Osteocyte (in vitro differentiated cells): Measurements from ENCODE around the gene LPIN1. TPM values are rescaled to one million over a fixed set of nuclear protein-coding genes. Genes with fewer than 3 reads are reported as not detected.

Experiments
- DNase-seq: peaks from one replicate; pipeline ENCODE4 v3.0.0; 2021; ENCODE audit warnings: mixed read lengths; ENCODE audit not compliant: unreplicated experiment; ENCODE audit errors: extremely low spot score
- H3K27ac Mint-ChIP-seq: one replicate; pipeline ENCODE4 v1.8.0; 2021; ENCODE audit warnings: mild to moderate bottlenecking, mixed read lengths; ENCODE audit not compliant: unreplicated experiment
- H3K27me3 Mint-ChIP-seq: one replicate; pipeline ENCODE4 v1.8.0; 2021; ENCODE audit warnings: mixed read lengths; ENCODE audit not compliant: unreplicated experiment
- H3K36me3 Mint-ChIP-seq: one replicate; pipeline ENCODE4 v1.8.0; 2021; ENCODE audit warnings: mixed read lengths; ENCODE audit not compliant: unreplicated experiment
- H3K4me1 Mint-ChIP-seq: one replicate; pipeline ENCODE4 v1.8.0; 2021; ENCODE audit warnings: mixed read lengths; ENCODE audit not compliant: unreplicated experiment
- H3K4me3 Mint-ChIP-seq: one replicate; pipeline ENCODE4 v1.8.0; 2021; ENCODE audit warnings: mild to moderate bottlenecking, moderate library complexity, mixed read lengths; ENCODE audit not compliant: unreplicated experiment
- H3K9me3 Mint-ChIP-seq: one replicate; pipeline ENCODE4 v1.8.0; 2021; ENCODE audit warnings: mixed read lengths; ENCODE audit not compliant: unreplicated experiment
- CTCF ChIP-seq: fragments of 200-600 bp; sonication (generic); IDR thresholded peaks from 2 replicates; pipeline ENCODE4 v1.5.0; 2021; ENCODE audit warnings: antibody characterized with exemption, mild to moderate bottlenecking, moderate library complexity
- total RNA-seq: library from RNA; stranded (reverse); gene quantifications from 2 replicates; pipeline ENCODE4 v1.2.1, GENCODE V29; 2021

LPIN1 gene
- total RNA-seq, 1 donor from 2014 or later = 26.7 TPM

- Mint-ChIP-seq H3K4me3 (no peak overlapping the region), H3K4me1 (peaks cover 8% of the 10 kb centered on the region), H3K36me3 (no peaks in the 10 kb centered on the region), H3K27ac (no peak overlapping the region), H3K27me3 (peaks cover 80% of the 10 kb centered on the region), H3K9me3 (no peaks in the 10 kb centered on the region)
- no peak for DNase-seq
- no peak for TF ChIP-seq CTCF
Observed at GRCh38 chr2:11720752-11721151, 25.7 kb upstream of the LPIN1 start.

GRCh38 chr2:11722292-11723060 lies 24.0 kb upstream of the LPIN1 start:
- TF ChIP-seq CTCF = no peak
- H3K4me1 Mint-ChIP-seq = peaks cover 2% of the 10 kb centered on the region
- no peak for DNase-seq
- no peak overlapping the region for H3K4me3 Mint-ChIP-seq
- no peaks in the 10 kb centered on the region for H3K36me3 Mint-ChIP-seq
- no peak overlapping the region for H3K27ac Mint-ChIP-seq
- no peaks in the 10 kb centered on the region for H3K9me3 Mint-ChIP-seq
- peaks cover 85% of the 10 kb centered on the region for H3K27me3 Mint-ChIP-seq

GRCh38 chr2:11723061-11723371 lies 23.4 kb upstream of the LPIN1 start:
- no peak for TF ChIP-seq CTCF
- peaks cover 85% of the 10 kb centered on the region for H3K27me3 Mint-ChIP-seq
- H3K9me3 Mint-ChIP-seq = no peaks in the 10 kb centered on the region

GRCh38 chr2:11724151-11724550 lies 22.3 kb upstream of the LPIN1 start:
- H3K36me3 Mint-ChIP-seq = no peaks in the 10 kb centered on the region
- H3K27ac Mint-ChIP-seq = no peak overlapping the region
- peaks cover 80% of the 10 kb centered on the region for H3K27me3 Mint-ChIP-seq
- TF ChIP-seq CTCF = no peak
- H3K9me3 Mint-ChIP-seq = no peaks in the 10 kb centered on the region
- DNase-seq = no peak
- peaks cover 2% of the 10 kb centered on the region for H3K4me1 Mint-ChIP-seq
- no peak overlapping the region for H3K4me3 Mint-ChIP-seq

More at GRCh38 chr2:11723061-11723371, 23.4 kb upstream of the LPIN1 start:
- no peak overlapping the region for H3K4me3 Mint-ChIP-seq
- no peak overlapping the region for H3K27ac Mint-ChIP-seq
- peaks cover 2% of the 10 kb centered on the region for H3K4me1 Mint-ChIP-seq
- H3K36me3 Mint-ChIP-seq = no peaks in the 10 kb centered on the region
- DNase-seq = no peak

GRCh38 chr2:11726384-11726783 lies 20.0 kb upstream of the LPIN1 start:
- Mint-ChIP-seq H3K9me3 (no peaks in the 10 kb centered on the region), H3K4me1 (no peaks in the 10 kb centered on the region), H3K27me3 (peaks cover 79% of the 10 kb centered on the region), H3K36me3 (no peaks in the 10 kb centered on the region), H3K4me3 (no peak overlapping the region), H3K27ac (no peak overlapping the region)
- no peak for TF ChIP-seq CTCF
- DNase-seq = no peak
